ENCODE measurements around the gene RHOT2.

DNA sequence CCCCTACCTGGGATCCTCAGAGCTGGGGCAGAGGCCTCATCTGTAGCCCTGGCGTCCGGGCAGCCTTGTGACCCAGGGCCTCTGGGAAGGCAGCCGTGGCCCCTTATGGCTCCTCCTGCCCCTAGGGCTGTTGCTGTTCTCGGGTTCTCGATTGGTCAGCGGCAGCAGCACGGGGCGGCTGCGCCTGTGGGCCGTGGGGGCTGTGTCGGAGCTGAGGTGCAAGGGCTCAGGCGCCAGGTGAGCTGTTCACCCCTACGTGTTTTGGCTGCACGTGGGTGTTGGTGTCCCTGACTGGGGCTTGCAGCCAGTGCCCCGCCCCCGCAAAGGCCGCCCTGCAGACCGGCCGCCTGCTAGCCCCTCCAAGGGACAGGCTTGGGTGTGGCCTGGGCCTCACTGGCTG, 5.8 kb upstream of the RHOT2 start:
- TF ChIP-seq RFX5 (IDR thresholded peaks at IDR 0.05; ENCODE audit: borderline replicate concordance, low read depth, low read length): no peak
- TF ChIP-seq, protein P1, sequence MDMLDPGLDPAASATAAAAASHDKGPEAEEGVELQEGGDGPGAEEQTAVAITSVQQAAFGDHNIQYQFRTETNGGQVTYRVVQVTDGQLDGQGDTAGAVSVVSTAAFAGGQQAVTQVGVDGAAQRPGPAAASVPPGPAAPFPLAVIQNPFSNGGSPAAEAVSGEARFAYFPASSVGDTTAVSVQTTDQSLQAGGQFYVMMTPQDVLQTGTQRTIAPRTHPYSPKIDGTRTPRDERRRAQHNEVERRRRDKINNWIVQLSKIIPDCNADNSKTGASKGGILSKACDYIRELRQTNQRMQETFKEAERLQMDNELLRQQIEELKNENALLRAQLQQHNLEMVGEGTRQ (IDR thresholded peaks at IDR 0.05; ENCODE audit: low read length): no peak
- TF ChIP-seq, protein P2, sequence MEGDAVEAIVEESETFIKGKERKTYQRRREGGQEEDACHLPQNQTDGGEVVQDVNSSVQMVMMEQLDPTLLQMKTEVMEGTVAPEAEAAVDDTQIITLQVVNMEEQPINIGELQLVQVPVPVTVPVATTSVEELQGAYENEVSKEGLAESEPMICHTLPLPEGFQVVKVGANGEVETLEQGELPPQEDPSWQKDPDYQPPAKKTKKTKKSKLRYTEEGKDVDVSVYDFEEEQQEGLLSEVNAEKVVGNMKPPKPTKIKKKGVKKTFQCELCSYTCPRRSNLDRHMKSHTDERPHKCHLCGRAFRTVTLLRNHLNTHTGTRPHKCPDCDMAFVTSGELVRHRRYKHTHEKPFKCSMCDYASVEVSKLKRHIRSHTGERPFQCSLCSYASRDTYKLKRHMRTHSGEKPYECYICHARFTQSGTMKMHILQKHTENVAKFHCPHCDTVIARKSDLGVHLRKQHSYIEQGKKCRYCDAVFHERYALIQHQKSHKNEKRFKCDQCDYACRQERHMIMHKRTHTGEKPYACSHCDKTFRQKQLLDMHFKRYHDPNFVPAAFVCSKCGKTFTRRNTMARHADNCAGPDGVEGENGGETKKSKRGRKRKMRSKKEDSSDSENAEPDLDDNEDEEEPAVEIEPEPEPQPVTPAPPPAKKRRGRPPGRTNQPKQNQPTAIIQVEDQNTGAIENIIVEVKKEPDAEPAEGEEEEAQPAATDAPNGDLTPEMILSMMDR (IDR thresholded peaks at IDR 0.05; ENCODE audit: control extremely low read depth in 1 of 3, insufficient read depth in 1 of 3, low read depth in 1 of 3, low read length in 3 of 3): no peak
- no peak for TF ChIP-seq BRCA1 (IDR thresholded peaks at IDR 0.05; ENCODE audit: low read depth, low read length)
- TF ChIP-seq TAF1 (IDR thresholded peaks at IDR 0.05; ENCODE audit: low read depth, low read length): no peak
- no peak for TF ChIP-seq EZH2 (IDR thresholded peaks at IDR 0.05; ENCODE audit: low read depth, low read length, severe bottlenecking)
- no peak for TF ChIP-seq MAFK (IDR thresholded peaks at IDR 0.05; ENCODE audit: low read depth, low read length)
- TF ChIP-seq ZNF274 (IDR thresholded peaks at IDR 0.05; ENCODE audit: borderline replicate concordance, extremely low read depth, low read length): no peak

Measured in H1 (cell line).